K562 (cell line): ENCODE data around the gene BTBD16. TPM values are rescaled to one million over a fixed set of nuclear protein-coding genes. Genes with fewer than 3 reads are reported as not detected.

ENCODE experiments used
- ATAC-seq: fragments of 200-7000 bp; cut with Tn5 transposase; 3 replicates; pipeline ENCODE4 v1.9.1; 2020; ENCODE audit warnings: moderate library complexity
- BruUV-seq: library from RNA; stranded (reverse); fragments of 400-500 nt; replicated peaks from 2 replicates; lab custom pipeline; 2021; lab: Mats Ljungman, UMichigan
- CTCF ChIA-PET: fragments of 300-600 bp; formaldehyde crosslinking; extraction: SDS; loops from one replicate; lab custom pipeline; 2021; ENCODE audit warnings: low intra/inter-chr PET ratio; lab: Yijun Ruan, JAX
- POLR2A ChIA-PET: fragments of 300-600, 350-650 bp; sonication (Branson Sonifier 250); formaldehyde crosslinking; extraction: SDS; loops from one replicate; lab custom pipeline; 2021; ENCODE audit warnings: antibody characterized with exemption, inconsistent platforms; lab: Yijun Ruan, JAX
- DNase-seq, 4 experiments: peaks; one replicate each; pipeline versions ENCODE4 v3.0.0 to v3.0.0-alpha.2; 2011 to 2018; ENCODE audit warnings: low spot score in 3 of 4, mixed read lengths in 3 of 4; ENCODE audit errors: extremely low read depth in 1 of 4
- FAIRE-seq: peaks from 2 replicates; lab custom pipeline; 2011; peaks lifted over from hg19 to GRCh38; lab: Jason Lieb, UNC
- H2AFZ ChIP-seq: 2 replicates; pipeline ENCODE4 v1.6.0; 2011; ENCODE audit warnings: low read depth, low read length, control low read depth, inconsistent platforms
- H3K27ac ChIP-seq: fragments of 200-600 bp; 3 replicates; pipeline ENCODE4 v1.8.0; 2011; ENCODE audit warnings: low read depth, mild to moderate bottlenecking, control low read depth, inconsistent platforms, low read length, moderate library complexity, mixed read lengths; ENCODE audit errors: extremely low read depth
- H3K27me3 ChIP-seq, 2 experiments: fragments of 300-600 bp in 1 of 2; 2 replicates in 1 of 2; 3 replicates in 1 of 2; pipeline versions ENCODE4 v1.6.0 to v1.8.0; 2011; ENCODE audit warnings: inconsistent platforms in 2 of 2, low read length in 2 of 2, mild to moderate bottlenecking in 1 of 2, mixed read lengths in 1 of 2, moderate library complexity in 1 of 2; ENCODE audit not compliant: control insufficient read depth in 2 of 2, insufficient read depth in 2 of 2
- H3K36me3 ChIP-seq: fragments of 300-600 bp; 3 replicates; pipeline ENCODE4 v1.8.0; 2011; ENCODE audit warnings: mild to moderate bottlenecking, low read length, inconsistent platforms; ENCODE audit not compliant: control insufficient read depth, insufficient read depth
- H3K4me1 ChIP-seq, 2 experiments: fragments of 200-600 bp in 1 of 2; replicated peaks in 1 of 2; 2 replicates in 1 of 2; 3 replicates in 1 of 2; pipeline versions ENCODE4 v1.5.1 to v1.8.0; 2011; ENCODE audit warnings: inconsistent platforms in 2 of 2, low read length in 2 of 2, mild to moderate bottlenecking in 1 of 2, mixed read lengths in 1 of 2, moderate library complexity in 1 of 2; ENCODE audit not compliant: control insufficient read depth in 2 of 2, insufficient read depth in 2 of 2
- H3K4me2 ChIP-seq: 2 replicates; pipeline ENCODE4 v1.6.1; 2011; ENCODE audit warnings: low read length, control low read depth, inconsistent platforms, mixed read lengths; ENCODE audit not compliant: insufficient read depth
- H3K4me3 ChIP-seq: fragments of 200-600 bp; sonication (generic), shearing (Covaris generic); 2 replicates; pipeline ENCODE4 v1.5.1; 2016; ENCODE audit warnings: control low read depth, inconsistent platforms
- H3K79me2 ChIP-seq: fragments of 200-600 bp; 3 replicates; pipeline ENCODE4 v1.8.0; 2011; ENCODE audit warnings: low read length, inconsistent platforms; ENCODE audit not compliant: control insufficient read depth, insufficient read depth
- H3K9ac ChIP-seq, 2 experiments: 2 replicates each; pipeline versions ENCODE4 v1.6.0 to v1.6.1; 2011; ENCODE audit warnings: low read depth in 2 of 2, low read length in 2 of 2, control low read depth in 1 of 2, inconsistent platforms in 1 of 2, mild to moderate bottlenecking in 1 of 2, mixed read lengths in 1 of 2; ENCODE audit not compliant: insufficient read depth in 1 of 2
- H3K9me1 ChIP-seq: one replicate; pipeline ENCODE4 v1.6.0; 2011; ENCODE audit warnings: inconsistent platforms, mild to moderate bottlenecking, low read length, moderate library complexity; ENCODE audit not compliant: control insufficient read depth, insufficient read depth
- H3K9me3 ChIP-seq: replicated peaks from 2 replicates; pipeline ENCODE4 v1.5.1; 2011; ENCODE audit warnings: low read depth, low read length, inconsistent platforms; ENCODE audit not compliant: control insufficient read depth, insufficient read depth
- H4K20me1 ChIP-seq: replicated peaks from 2 replicates; pipeline ENCODE4 v1.6.1; 2011; ENCODE audit warnings: low read length, inconsistent platforms, mixed read lengths; ENCODE audit not compliant: control insufficient read depth, insufficient read depth
- BCOR ChIP-seq: fragments of 450-650 bp; IDR thresholded peaks from 2 replicates; pipeline ENCODE4 v1.6.1; 2016
- EP300 ChIP-seq: IDR thresholded peaks from 2 replicates; pipeline ENCODE4 v1.6.1; 2012; ENCODE audit warnings: low read length, improper control_type of control experiment
- ERF ChIP-seq: fragments of 450-650 bp; formaldehyde crosslinking; IDR thresholded peaks from 2 replicates; pipeline ENCODE4 v1.4.0; 2020; ENCODE audit warnings: mild to moderate bottlenecking, mixed read lengths
- FOXA1 ChIP-seq: fragments of 450-650 bp; IDR thresholded peaks from 2 replicates; pipeline ENCODE4 v1.6.1; 2016; ENCODE audit warnings: mild to moderate bottlenecking, borderline replicate concordance
- FOXM1 ChIP-seq, 2 experiments: fragments of 450-650 bp in 1 of 2; sonication (generic) in 1 of 2; formaldehyde crosslinking in 1 of 2; IDR thresholded peaks; 2 replicates each; pipeline versions ENCODE4 v1.6.1 to v1.9.0; 2017 to 2022; ENCODE audit warnings: low read depth in 2 of 2, mild to moderate bottlenecking in 2 of 2, missing genetic modification reagents in 1 of 2, moderate library complexity in 1 of 2
- GABPB1 ChIP-seq: sonication (generic); formaldehyde crosslinking; IDR thresholded peaks from 2 replicates; pipeline ENCODE4 v1.8.0; 2022; ENCODE audit warnings: mild to moderate bottlenecking, missing genetic modification reagents
- GATAD2A ChIP-seq: fragments of 450-650 bp; IDR thresholded peaks from 2 replicates; pipeline ENCODE4 v1.6.1; 2017
- ID3 ChIP-seq, 2 experiments: fragments of 250-450 bp in 1 of 2; fragments of 450-650 bp in 1 of 2; sonication (Bioruptor Pico) in 1 of 2; IDR thresholded peaks; 2 replicates each; pipeline versions ENCODE4 v1.6.1 to v1.8.0; 2016 to 2021; ENCODE audit warnings: mild to moderate bottlenecking in 2 of 2, moderate library complexity in 2 of 2, missing compliant biosample characterization in 1 of 2, missing genetic modification characterization in 1 of 2
- KDM4B ChIP-seq, 2 experiments: fragments of 450-650 bp in 1 of 2; sonication (generic) in 1 of 2; IDR thresholded peaks; 2 replicates each; pipeline ENCODE4 v1.6.1; 2016 to 2017; ENCODE audit warnings: borderline replicate concordance in 2 of 2, antibody characterized with exemption in 1 of 2, low read depth in 1 of 2, mild to moderate bottlenecking in 1 of 2
- MCM2 ChIP-seq: fragments of 450-650 bp; IDR thresholded peaks from 2 replicates; pipeline ENCODE4 v1.6.1; 2017; ENCODE audit warnings: low read depth, mild to moderate bottlenecking
- PHB ChIP-seq: fragments of 250-450 bp; sonication (Bioruptor Pico); IDR thresholded peaks from 2 replicates; pipeline ENCODE4 v1.5.0; 2021
- PHF21A ChIP-seq: fragments of 450-650 bp; IDR thresholded peaks from 2 replicates; pipeline ENCODE4 v1.6.1; 2017; ENCODE audit warnings: low read depth, borderline replicate concordance
- POLR2AphosphoS5 ChIP-seq: IDR thresholded peaks from 2 replicates; pipeline ENCODE4 v1.6.1; 2011; ENCODE audit warnings: mild to moderate bottlenecking, low read depth, low read length, moderate library complexity; ENCODE audit not compliant: control insufficient read depth, insufficient read depth
- SMARCA4 ChIP-seq: fragments of 450-650 bp; IDR thresholded peaks from 2 replicates; pipeline ENCODE4 v1.6.1; 2016
- TAF1 ChIP-seq: IDR thresholded peaks from 2 replicates; pipeline ENCODE4 v1.6.1; 2011; ENCODE audit warnings: mild to moderate bottlenecking, low read length, moderate library complexity; ENCODE audit not compliant: insufficient read depth, control insufficient read depth, severe bottlenecking; ENCODE audit errors: extremely low read depth
- ZBED1 ChIP-seq: IDR thresholded peaks from 2 replicates; pipeline ENCODE4 v1.6.1; 2014
- ZNF277 ChIP-seq: fragments of 250-450 bp; sonication (Bioruptor Pico); IDR thresholded peaks from 2 replicates; pipeline ENCODE4 v1.8.0; 2022; ENCODE audit warnings: inconsistent platforms, mild to moderate bottlenecking, moderate library complexity, borderline replicate concordance
- ZNF561 ChIP-seq: fragments of 450-650 bp; formaldehyde crosslinking; conservative IDR thresholded peaks from 2 replicates; pipeline ENCODE4 v1.4.0; 2020; ENCODE audit warnings: mild to moderate bottlenecking, moderate library complexity
- ZNF77 ChIP-seq: fragments of 250-450 bp; sonication (Bioruptor Pico); IDR thresholded peaks from 2 replicates; pipeline ENCODE4 v1.5.0; 2020
- ZNF780A ChIP-seq: fragments of 250-450 bp; sonication (Bioruptor Pico); IDR thresholded peaks from 2 replicates; pipeline ENCODE4 v1.5.0; 2021; ENCODE audit warnings: mild to moderate bottlenecking
- WGBS: fragments of 100-300 bp; shearing (Covaris generic); methylation state at CpG from one replicate; pipeline ENCODE4 v1.1.6; 2016; ENCODE audit warnings: low coverage, mixed read lengths; ENCODE audit not compliant: insufficient coverage; ENCODE audit errors: missing lambda C conversion rate; 5-methylcytosine and 5-hydroxymethylcytosine counted together
- in situ Hi-C: fragments of 300-500 bp; cut with MboI; formaldehyde crosslinking; loops from 4 replicates; pipeline ENCODE4 v1.15.0; 2018; ENCODE audit warnings: inconsistent platforms, mixed read lengths
- intact Hi-C: fragments of 100-400 bp; cut with micrococcal nuclease; formaldehyde crosslinking; loops from 2 replicates; pipeline ENCODE4 v1.14.2; 2022
- polyA plus RNA-seq, 8 experiments: library from polyadenylated mRNA; depleted of rRNA in 4 of 8; stranded (reverse) in 5 of 8; unstranded in 3 of 8; fragments of >200 nt; fragmentation: Nextera tagmentation in 2 of 8; fragmentation: Illumina TruSeq in 1 of 8; extraction: Ambion mirVana in 2 of 8; extraction: Trizol in 1 of 8; gene quantifications; 2 replicates each; pipeline versions ENCODE4 v1.2.1 to v1.2.3, GENCODE V29; 2011 to 2014; ENCODE audit warnings: inconsistent platforms in 1 of 8, missing spikeins in 1 of 8
- total RNA-seq, 7 experiments: library from RNA; depleted of rRNA in 6 of 7; stranded (reverse); fragments of >200 nt in 6 of 7; fragmentation: Illumina TruSeq in 2 of 7; extraction: Trizol in 2 of 7; gene quantifications; 2 replicates each; pipeline versions ENCODE4 v1.2.1 to v1.2.3, GENCODE V29; 2011 to 2021; ENCODE audit warnings: low replicate concordance in 1 of 7

Gene BTBD16
- total and polyA plus RNA-seq, 9 of the 15 experiments (the other 6 are each of a cell fraction or from before 2014, with no cell fraction given), result 0.11 TPM; not detected in 8

- H4K20me1 ChIP-seq, result no peaks in the 10 kb centered on the region
- 3% methylated on average over 19 of the region's 19 CpGs for WGBS
- in situ Hi-C loops, result no loop called here
Measured at GRCh38 chr10:122230222-122230621, 40.9 kb upstream of the BTBD16 start.

GRCh38 chr10:122232769-122233168, 38.3 kb upstream of the BTBD16 start:
- ChIA-PET POLR2A (no interaction called here), CTCF (no interaction called here)
- H3K36me3 ChIP-seq, result no peaks in the 10 kb centered on the region
- in situ Hi-C loops (no loop called here), intact Hi-C loops (no loop called here)
- H3K4me3 ChIP-seq, result no peak overlapping the region
- H3K4me1 ChIP-seq, result no peaks in the 10 kb centered on the region
- no peaks in the 10 kb centered on the region for H3K9me3 ChIP-seq
- no TSS peak for BruUV-seq
- no peak for ATAC-seq
- DNase-seq, result no peak
- no peaks in the 10 kb centered on the region for H3K79me2 ChIP-seq
- H4K20me1 ChIP-seq, result no peaks in the 10 kb centered on the region
- no peak overlapping the region for H3K9ac ChIP-seq
- WGBS, result 3% methylated on average over 3 of the region's 3 CpGs
- H3K27ac ChIP-seq, result no peak overlapping the region
- FAIRE-seq, result no peak
- H2AFZ ChIP-seq, result no peak overlapping the region
- no peaks in the 10 kb centered on the region for H3K9me1 ChIP-seq
- peaks cover 0 to 19% of the 10 kb centered on the region in 2 experiments; a peak in 2 of 5 replicates for H3K27me3 ChIP-seq
- no peak overlapping the region for H3K4me2 ChIP-seq
- TF ChIP-seq GATAD2A, result no peak
- no peak for TF ChIP-seq MCM2
- TF ChIP-seq KDM4B (IDR thresholded peaks at IDR 0.05; ENCODE audit: borderline replicate concordance in 2 of 2, low read depth in 1 of 2), result no peak
- TF ChIP-seq ERF (CRISPR knock-in tag), result no peak
- no peak for TF ChIP-seq ZNF77 (CRISPR knock-in tag)
- no peak for TF ChIP-seq FOXM1 (IDR thresholded peaks at IDR 0.05; ENCODE audit: low read depth)
- TF ChIP-seq FOXM1 (CRISPR knock-in tag; IDR thresholded peaks at IDR 0.05; ENCODE audit: low read depth), result no peak
- TF ChIP-seq FOXA1, result no peak
- TF ChIP-seq ZBED1, result no peak
- TF ChIP-seq ZNF277 (CRISPR knock-in tag), result no peak
- no peak for TF ChIP-seq TAF1
- no peak for TF ChIP-seq ZNF561 (CRISPR knock-in tag)
- no peak for TF ChIP-seq PHF21A

More at GRCh38 chr10:122230222-122230621, 40.9 kb upstream of the BTBD16 start:
- no peak for DNase-seq
- Histone ChIP-seq H2AFZ (no peak overlapping the region), H3K4me1 (no peaks in the 10 kb centered on the region), H3K36me3 (no peaks in the 10 kb centered on the region), H3K4me3 (no peak overlapping the region), H3K27me3 (peaks cover 0 to 21% of the 10 kb centered on the region in 2 experiments; a peak in 2 of 5 replicates), H3K9me3 (no peaks in the 10 kb centered on the region), H3K9ac (no peak overlapping the region), H3K4me2 (no peak overlapping the region), H3K27ac (no peak overlapping the region), H3K9me1 (no peaks in the 10 kb centered on the region), H3K79me2 (no peaks in the 10 kb centered on the region)
- POLR2A ChIA-PET, result no interaction called here
- intact Hi-C loops, result no loop called here
- BruUV-seq, result no TSS peak
- no peak for ATAC-seq
- CTCF ChIA-PET, result no interaction called here
- no peak for TF ChIP-seq EP300
- TF ChIP-seq GABPB1 (CRISPR knock-in tag), result no peak
- no peak for TF ChIP-seq BCOR
- TF ChIP-seq ZNF780A (CRISPR knock-in tag), result no peak
- no peak for TF ChIP-seq PHB (CRISPR knock-in tag)
- no peak for TF ChIP-seq POLR2AphosphoS5
- TF ChIP-seq SMARCA4, result no peak
- no peak for TF ChIP-seq ID3 (CRISPR knock-in tag; IDR thresholded peaks at IDR 0.05)
- no peak for TF ChIP-seq ID3 (tag; IDR thresholded peaks at IDR 0.05)
- no peak for FAIRE-seq
